ENCODE results near the gene D2HGDH. TPM values are rescaled to one million over a fixed set of nuclear protein-coding genes. Genes with fewer than 3 reads are reported as not detected.

Gene D2HGDH
- total RNA-seq, 4 donors from 2014 or later, result 16.9 to 33.4 (median 23.6) TPM

DNA sequence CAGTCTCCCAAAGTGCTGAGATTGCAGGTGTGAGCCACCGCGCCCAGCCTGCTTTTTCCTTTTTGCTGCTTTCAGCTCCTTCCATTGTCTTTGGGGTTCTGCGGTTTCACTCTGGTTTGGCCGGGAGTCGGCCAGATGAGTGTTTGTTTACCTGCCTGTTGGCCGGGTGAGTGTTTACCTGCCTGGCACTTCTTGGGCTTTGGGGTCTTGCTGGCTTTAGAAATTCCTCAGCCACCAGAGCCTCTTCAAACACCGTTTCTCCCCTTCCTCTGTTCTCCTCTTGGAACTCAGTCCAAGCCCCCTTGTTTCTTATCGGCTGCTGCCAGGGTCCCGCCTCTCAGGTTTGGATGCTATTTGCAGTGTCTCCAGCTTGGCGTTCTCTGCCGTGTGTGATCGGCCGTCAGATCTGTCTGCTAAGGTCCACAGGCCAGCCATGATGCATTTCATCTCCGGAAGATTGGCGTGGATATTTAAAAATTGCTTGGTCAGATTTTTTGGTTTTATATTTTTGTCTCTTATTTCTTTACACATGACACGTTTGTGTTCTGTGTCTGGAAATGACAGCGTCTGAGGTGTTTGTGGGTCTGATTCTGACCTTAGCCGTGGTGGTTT is 28.0 kb downstream of the D2HGDH start:
- peak overlapping the region in 1 of 4 donors; percentile 35 for H3K27ac ChIP-seq
- intact Hi-C loops (cut with DNase I), result no loop called here
- no peaks in the 10 kb centered on the region for H3K27me3 ChIP-seq
- H3K4me3 ChIP-seq, result no peak overlapping the region
- DNase-seq, result no peak
- no peaks in the 10 kb centered on the region for H3K4me1 ChIP-seq
- no peak for TF ChIP-seq POLR2A (IDR thresholded peaks at IDR 0.05)
- TF ChIP-seq, protein P1, sequence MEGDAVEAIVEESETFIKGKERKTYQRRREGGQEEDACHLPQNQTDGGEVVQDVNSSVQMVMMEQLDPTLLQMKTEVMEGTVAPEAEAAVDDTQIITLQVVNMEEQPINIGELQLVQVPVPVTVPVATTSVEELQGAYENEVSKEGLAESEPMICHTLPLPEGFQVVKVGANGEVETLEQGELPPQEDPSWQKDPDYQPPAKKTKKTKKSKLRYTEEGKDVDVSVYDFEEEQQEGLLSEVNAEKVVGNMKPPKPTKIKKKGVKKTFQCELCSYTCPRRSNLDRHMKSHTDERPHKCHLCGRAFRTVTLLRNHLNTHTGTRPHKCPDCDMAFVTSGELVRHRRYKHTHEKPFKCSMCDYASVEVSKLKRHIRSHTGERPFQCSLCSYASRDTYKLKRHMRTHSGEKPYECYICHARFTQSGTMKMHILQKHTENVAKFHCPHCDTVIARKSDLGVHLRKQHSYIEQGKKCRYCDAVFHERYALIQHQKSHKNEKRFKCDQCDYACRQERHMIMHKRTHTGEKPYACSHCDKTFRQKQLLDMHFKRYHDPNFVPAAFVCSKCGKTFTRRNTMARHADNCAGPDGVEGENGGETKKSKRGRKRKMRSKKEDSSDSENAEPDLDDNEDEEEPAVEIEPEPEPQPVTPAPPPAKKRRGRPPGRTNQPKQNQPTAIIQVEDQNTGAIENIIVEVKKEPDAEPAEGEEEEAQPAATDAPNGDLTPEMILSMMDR (IDR thresholded peaks at IDR 0.05), result no peak
- peaks cover 0 to 73% (median 4%) of the 10 kb centered on the region in 3 donors for H3K36me3 ChIP-seq
- WGBS, 2 donors, result 67 to 70% methylated on average over 16 to 18 of the region's 18 CpGs
- H3K9me3 ChIP-seq, result no peaks in the 10 kb centered on the region

DNA sequence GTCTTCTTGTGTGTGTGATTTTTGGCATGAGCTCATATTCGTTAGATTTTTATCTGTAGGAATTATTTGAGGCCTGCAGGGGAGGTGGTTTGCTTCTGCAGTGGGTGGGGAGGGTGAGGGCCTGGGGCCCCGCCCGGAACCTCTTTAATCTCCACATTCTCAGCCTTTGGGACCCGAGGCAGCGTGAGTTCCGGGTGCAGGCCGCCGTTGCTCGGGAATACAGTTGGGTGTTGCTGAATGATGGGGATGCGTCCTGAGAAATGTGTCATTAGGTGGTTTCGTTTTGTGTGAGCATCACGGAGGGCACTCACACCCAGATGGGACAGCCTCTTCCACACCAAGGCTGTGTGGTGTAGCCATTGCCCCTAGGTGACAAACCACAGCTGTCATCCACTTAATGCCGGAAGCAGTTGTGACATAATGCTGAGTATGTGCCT is 28.5 kb downstream of the D2HGDH start:
- no peaks in the 10 kb centered on the region for H3K4me1 ChIP-seq
- H3K4me3 ChIP-seq, result no peak overlapping the region
- H3K27me3 ChIP-seq, result no peaks in the 10 kb centered on the region
- TF ChIP-seq, protein P1 (IDR thresholded peaks at IDR 0.05), result no peak
- no peak for TF ChIP-seq POLR2A (IDR thresholded peaks at IDR 0.05)
- peaks cover 0 to 73% (median 4%) of the 10 kb centered on the region in 3 donors for H3K36me3 ChIP-seq
- intact Hi-C loops (cut with DNase I), result no loop called here
- 46 to 83% methylated on average over 4 to 7 of the region's 13 CpGs for whole genome bisulfite sequencing, 2 donors
- no peak for DNase-seq
- H3K9me3 ChIP-seq, result no peaks in the 10 kb centered on the region
- peak overlapping the region in 1 of 4 donors; percentile 36 for H3K27ac ChIP-seq

DNA sequence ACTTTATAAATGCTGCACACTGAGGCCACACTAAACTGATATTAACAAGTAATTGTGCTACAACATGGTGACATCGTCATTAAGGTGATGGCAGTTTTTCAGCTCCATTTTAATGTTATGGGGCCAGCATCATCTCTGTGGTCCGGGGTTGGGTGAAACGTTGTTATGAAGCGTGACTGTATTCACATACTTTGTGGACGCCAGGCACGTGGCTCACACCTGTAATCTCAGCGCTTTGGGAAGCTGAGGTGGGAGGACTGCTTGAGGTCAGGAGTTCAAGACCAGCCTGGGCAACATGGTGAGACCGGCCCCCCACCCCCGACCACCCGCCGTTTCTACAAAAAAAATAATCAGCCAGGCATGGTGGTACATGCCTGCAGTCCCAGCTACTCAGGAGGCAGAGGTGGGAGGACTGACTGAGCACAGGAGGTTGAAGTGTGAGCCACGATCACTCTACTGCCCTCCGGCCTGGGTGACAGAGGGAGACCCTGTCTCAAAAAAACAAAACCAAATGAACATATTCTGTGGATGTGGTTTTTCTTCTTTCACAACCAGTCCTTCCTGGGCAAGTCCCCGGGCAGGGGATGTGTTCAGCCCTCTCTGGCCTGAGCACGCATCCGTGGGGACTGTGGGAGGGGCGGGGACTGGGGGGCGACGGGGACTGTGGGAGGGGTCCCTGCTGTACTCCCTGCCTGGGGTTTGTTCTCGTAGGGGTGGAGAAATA is 29.3 kb downstream of the D2HGDH start:
- peaks cover 0 to 73% (median 4%) of the 10 kb centered on the region in 3 donors for H3K36me3 ChIP-seq
- WGBS, 2 donors, result 69 to 75% methylated on average over 12 to 16 of the region's 20 CpGs
- no peaks in the 10 kb centered on the region for H3K9me3 ChIP-seq
- no peak overlapping the region for H3K4me3 ChIP-seq
- DNase-seq, result no peak
- H3K4me1 ChIP-seq, result no peaks in the 10 kb centered on the region
- peak overlapping the region in 1 of 4 donors; percentile 36 for H3K27ac ChIP-seq
- TF ChIP-seq, protein P1 (IDR thresholded peaks at IDR 0.05), result no peak
- no peak for TF ChIP-seq POLR2A (IDR thresholded peaks at IDR 0.05)
- no peaks in the 10 kb centered on the region for H3K27me3 ChIP-seq
- intact Hi-C loops (cut with DNase I), result no loop called here

DNA sequence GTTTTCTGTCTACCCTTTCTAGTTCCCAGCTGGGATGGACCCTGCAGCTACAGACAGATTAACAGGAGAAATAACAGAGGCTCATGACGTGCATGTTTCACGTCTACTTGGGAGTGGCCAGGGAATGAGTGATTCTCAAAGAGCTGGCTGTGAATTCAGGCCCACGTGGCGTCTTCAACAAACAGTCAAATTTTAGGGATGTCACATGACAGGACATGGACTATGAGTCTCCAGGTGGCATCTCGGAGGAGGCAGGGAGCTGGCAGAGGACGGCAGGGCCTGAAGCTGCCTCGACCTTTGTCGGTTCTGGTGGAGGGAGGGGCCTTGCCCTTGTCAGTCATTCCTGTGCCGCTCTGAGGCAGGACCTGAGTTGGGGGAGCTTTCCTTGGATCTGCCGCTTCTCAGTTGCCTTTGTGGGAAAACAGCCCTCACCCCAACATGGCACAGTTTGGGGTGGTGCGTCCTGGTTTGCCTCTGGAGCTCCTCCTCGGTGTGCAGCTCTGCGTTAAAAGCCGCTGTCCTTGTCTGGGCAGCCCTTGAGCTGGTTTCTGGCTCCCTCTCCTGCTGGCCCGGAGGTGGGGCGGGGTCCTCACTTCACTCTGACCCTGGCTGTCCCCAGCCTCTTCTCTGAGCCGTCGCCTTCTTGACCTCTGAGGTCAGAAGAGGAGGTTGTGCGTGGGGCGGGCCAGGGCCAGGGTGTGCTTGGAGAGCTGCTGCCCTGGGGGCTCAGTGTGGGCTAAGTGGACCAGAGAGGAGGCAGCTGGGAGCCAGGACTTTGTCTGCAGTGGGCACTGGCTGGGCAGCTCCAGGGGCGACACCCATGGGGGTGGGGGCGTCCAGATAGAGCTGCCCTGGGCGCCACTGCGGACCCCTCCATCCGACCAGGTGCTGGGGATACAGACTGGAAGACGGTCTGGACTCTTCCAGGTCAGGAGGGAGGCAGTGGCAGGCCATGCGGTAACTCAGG is 30.1 kb downstream of the D2HGDH start:
- no peaks in the 10 kb centered on the region for H3K27me3 ChIP-seq
- no peak for TF ChIP-seq POLR2A (IDR thresholded peaks at IDR 0.05)
- TF ChIP-seq, protein P1 (IDR thresholded peaks at IDR 0.05), result no peak
- intact Hi-C loops (cut with DNase I), result no loop called here
- no peak overlapping the region for H3K4me3 ChIP-seq
- H3K4me1 ChIP-seq, result no peaks in the 10 kb centered on the region
- WGBS, 2 donors, result 76 to 83% methylated on average over 10 to 13 of the region's 27 CpGs
- H3K9me3 ChIP-seq, result no peaks in the 10 kb centered on the region
- H3K27ac ChIP-seq, result no peak overlapping the region
- peaks cover 0 to 68% (median 3%) of the 10 kb centered on the region in 3 donors for H3K36me3 ChIP-seq
- DNase-seq, result no peak
